ENCODE measurements around the gene MCTP1. TPM values are rescaled to one million over a fixed set of nuclear protein-coding genes. Genes with fewer than 3 reads are reported as not detected.

The MCTP1 gene
- total and polyA plus RNA-seq, 9 of the 15 experiments (the other 6 are each of a cell fraction or from before 2014, with no cell fraction given), result 0.04 to 0.93 (median 0.06) TPM; not detected in 4

- intact Hi-C loops (cut with micrococcal nuclease), result no loop called here
- 0% methylated on average over 1 of the region's 1 CpG for WGBS (ENCODE audit: insufficient coverage, low coverage, missing lambda C conversion rate)
- BruUV-seq (replicated peaks), result no TSS peak
- ATAC-seq (no peak), FAIRE-seq (no peak), DNase-seq (ENCODE audit: extremely low read depth in 1 of 4, low spot score in 3 of 4) (no peak)
- Histone ChIP-seq H3K27me3 (ENCODE audit: control insufficient read depth in 2 of 2, insufficient read depth in 2 of 2, low read length in 2 of 2) (no peaks in the 10 kb centered on the region), H3K4me1 (replicated peaks in 1 of 2; ENCODE audit: control insufficient read depth in 2 of 2, insufficient read depth in 2 of 2, low read length in 2 of 2) (no peaks in the 10 kb centered on the region), H3K4me2 (ENCODE audit: insufficient read depth, low read length) (no peak overlapping the region), H4K20me1 (replicated peaks; ENCODE audit: control insufficient read depth, insufficient read depth, low read length) (no peaks in the 10 kb centered on the region), H3K9ac (ENCODE audit: insufficient read depth in 1 of 2, low read depth in 2 of 2, low read length in 2 of 2) (no peak overlapping the region), H3K4me3 (no peak overlapping the region), H3K9me1 (ENCODE audit: control insufficient read depth, insufficient read depth, low read length) (no peaks in the 10 kb centered on the region), H3K27ac (ENCODE audit: extremely low read depth, low read depth, low read length) (no peak overlapping the region), H2AFZ (ENCODE audit: low read depth, low read length) (no peak overlapping the region), H3K79me2 (ENCODE audit: control insufficient read depth, insufficient read depth, low read length) (no peaks in the 10 kb centered on the region), H3K9me3 (replicated peaks; ENCODE audit: control insufficient read depth, insufficient read depth, low read depth, low read length) (no peaks in the 10 kb centered on the region), H3K36me3 (ENCODE audit: control insufficient read depth, insufficient read depth, low read length) (no peaks in the 10 kb centered on the region)
- in situ Hi-C loops (cut with MboI), result no loop called here
- ChIA-PET POLR2A (no interaction called here), CTCF (ENCODE audit: low intra/inter-chr PET ratio) (interaction anchor here (0.7 kb wide), 1 partner anchor 33 kb away, joined by 3 read pairs; no protein-coding TSS in a partner anchor)
- TF ChIP-seq PBX2 (CRISPR knock-in tag; IDR thresholded peaks at IDR 0.05; ENCODE audit: low read depth) (no peak), PBX2 (tag; conservative IDR thresholded peaks at IDR 0.05; ENCODE audit: low read depth) (no peak), CREBBP (IDR thresholded peaks at IDR 0.05; ENCODE audit: low read depth, low read length) (no peak), HMGN3 (IDR thresholded peaks at IDR 0.05; ENCODE audit: borderline replicate concordance, extremely low read depth, insufficient read length, low read depth, low read length) (no peak), BRF1 (IDR thresholded peaks at IDR 0.05; ENCODE audit: borderline replicate concordance, extremely low read depth, insufficient read length) (no peak), ESRRB (CRISPR knock-in tag; IDR thresholded peaks at IDR 0.05; ENCODE audit: borderline replicate concordance) (no peak), NELFE (IDR thresholded peaks at IDR 0.05; ENCODE audit: insufficient read depth, insufficient read length) (no peak), ZBTB40 (IDR thresholded peaks at IDR 0.05) (no peak), ZBTB40 (CRISPR knock-in tag; IDR thresholded peaks at IDR 0.05) (no peak), IFI16 (CRISPR knock-in tag; IDR thresholded peaks at IDR 0.05) (no peak)
Observed at GRCh38 chr5:94993491-94993890, 291.4 kb downstream of the MCTP1 start.
